HTERT RPE-1 (cell line): Measurements from ENCODE around the gene MAB21L4.

Experiments
- in situ Hi-C: fragments of 300-500 bp; cut with MboI; formaldehyde crosslinking; loops from 4 replicates; pipeline ENCODE4 v1.14.3; 2020; ENCODE audit warnings: low sequenced_read_pairs

MAB21L4 gene

DNA sequence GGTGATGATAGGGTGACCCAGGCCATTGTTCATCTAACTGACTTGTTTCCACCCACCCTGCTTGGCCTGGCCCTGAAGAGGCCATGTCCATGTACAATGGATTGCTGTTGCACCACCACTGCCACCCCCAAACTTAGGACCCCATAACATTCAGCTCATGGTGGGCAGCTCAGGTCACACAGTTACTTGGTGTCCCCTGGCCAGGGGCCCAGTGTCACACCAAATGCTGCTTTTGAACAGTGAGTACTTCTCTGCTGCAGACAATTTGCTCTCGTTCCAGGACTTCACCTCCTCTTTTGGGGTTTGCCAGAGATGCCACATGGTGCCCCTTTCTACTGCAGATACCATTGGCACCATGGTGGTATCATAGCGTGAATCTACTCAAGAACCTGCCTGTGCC is 11.7 kb downstream of the MAB21L4 start:
- in situ Hi-C loops: no loop called here

DNA sequence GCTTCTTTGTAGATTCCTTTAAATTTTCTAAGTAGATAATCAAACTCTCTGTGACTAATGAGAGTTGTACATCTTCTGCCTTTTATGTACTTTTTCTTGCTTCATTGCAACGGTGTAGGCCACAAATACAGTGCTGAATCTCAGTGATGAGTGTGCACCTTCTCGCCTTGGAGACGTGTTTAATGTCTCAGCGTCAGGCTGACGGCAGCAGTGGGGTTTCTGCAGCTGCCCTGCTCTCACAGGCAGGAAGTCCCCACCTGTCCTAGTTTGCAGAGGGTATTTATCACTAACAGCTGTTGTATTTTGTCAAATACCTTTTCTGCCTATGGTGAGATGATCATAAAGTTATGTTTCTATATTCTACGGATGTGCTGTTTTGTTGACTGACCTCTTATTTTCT is 14.0 kb downstream of the MAB21L4 start:
- in situ Hi-C loops: no loop called here

DNA sequence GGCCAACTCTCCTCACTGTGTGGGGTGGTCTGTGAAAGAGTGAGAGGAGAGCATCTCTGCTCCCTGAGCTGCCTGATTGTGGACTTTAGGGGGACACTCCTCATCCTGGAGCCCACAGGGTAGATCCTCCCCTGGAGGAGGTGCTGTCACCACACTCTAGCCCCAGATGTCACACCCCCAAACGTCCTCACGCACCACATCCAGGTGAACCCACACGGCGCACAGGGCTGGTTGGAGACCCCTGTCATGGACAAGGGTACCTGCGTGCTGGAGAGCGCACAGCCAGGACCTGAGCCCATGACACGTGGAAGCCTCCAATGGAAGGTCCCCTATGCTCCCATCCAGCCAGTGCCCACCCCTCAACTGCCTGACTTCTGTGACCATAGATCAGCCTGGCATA is 16.9 kb downstream of the MAB21L4 start:
- in situ Hi-C loops: no loop called here

DNA sequence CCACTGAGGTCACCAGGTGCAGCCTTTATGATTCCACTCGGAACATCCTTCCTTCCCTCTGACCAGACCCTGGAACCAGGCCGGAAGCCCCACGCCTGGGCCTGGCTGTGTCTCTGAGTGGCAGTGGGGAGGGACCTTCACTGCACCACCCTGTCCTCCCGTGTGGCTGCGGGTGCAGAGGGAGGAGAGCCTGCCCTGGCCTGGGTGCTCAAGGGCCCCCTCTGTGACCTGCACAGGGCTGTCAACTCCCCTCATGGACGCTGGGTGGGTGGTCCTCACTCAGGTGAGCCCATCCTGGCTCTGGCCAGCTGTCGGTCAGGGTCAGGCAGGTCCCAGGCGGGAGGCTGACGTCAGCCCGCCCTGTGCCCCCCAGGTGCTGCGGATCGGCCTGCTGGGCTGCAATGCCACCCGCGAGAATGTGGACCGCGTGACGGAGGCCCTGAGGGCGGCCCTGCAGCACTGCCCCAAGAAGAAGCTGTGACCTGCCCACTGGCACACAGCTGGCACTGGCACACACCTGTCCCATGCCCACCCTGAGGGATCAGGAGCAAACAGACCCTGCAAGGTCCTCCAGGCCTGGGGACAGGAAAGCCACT is 17.5 kb downstream of the MAB21L4 start:
- in situ Hi-C loops: no loop called here

DNA sequence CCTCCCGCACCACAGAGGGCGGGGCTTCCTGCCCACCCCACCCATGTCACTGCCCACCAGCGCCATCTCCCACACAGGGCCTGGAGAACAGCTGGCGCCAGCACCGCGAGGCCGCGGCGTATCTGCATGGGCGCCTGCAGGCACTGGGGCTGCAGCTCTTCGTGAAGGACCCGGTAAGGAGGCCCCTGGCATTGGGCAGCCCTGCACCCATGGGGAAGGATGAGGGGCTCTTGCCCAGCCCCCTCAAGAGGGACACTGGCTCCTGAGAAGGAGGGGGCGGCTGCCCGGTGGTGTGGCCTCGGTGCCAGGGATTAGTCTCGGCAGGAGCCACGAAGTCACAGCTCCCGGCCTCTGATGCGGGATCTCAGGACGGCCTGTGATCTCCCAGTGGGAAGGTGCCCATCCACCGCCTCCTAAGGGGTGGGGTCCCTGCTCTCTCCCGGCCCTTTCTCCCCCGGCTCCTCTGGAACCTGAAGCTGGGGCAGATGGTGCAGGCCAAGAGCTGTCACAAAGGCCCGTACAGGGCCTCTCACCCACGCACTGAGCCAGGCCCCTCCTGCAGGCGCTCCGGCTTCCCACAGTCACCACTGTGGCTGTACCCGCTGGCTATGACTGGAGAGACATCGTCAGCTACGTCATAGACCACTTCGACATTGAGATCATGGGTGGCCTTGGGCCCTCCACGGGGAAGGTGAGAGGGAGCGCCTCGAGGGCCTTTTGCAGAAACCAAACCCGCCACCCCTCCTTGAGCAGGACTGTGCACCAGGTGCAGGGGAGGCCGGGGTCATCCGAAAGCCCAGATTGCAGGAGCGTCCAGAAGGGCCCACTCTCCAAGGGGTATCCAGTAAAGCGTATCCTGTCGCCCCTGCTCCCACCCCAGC is 18.3 kb downstream of the MAB21L4 start:
- in situ Hi-C loops: no loop called here

DNA sequence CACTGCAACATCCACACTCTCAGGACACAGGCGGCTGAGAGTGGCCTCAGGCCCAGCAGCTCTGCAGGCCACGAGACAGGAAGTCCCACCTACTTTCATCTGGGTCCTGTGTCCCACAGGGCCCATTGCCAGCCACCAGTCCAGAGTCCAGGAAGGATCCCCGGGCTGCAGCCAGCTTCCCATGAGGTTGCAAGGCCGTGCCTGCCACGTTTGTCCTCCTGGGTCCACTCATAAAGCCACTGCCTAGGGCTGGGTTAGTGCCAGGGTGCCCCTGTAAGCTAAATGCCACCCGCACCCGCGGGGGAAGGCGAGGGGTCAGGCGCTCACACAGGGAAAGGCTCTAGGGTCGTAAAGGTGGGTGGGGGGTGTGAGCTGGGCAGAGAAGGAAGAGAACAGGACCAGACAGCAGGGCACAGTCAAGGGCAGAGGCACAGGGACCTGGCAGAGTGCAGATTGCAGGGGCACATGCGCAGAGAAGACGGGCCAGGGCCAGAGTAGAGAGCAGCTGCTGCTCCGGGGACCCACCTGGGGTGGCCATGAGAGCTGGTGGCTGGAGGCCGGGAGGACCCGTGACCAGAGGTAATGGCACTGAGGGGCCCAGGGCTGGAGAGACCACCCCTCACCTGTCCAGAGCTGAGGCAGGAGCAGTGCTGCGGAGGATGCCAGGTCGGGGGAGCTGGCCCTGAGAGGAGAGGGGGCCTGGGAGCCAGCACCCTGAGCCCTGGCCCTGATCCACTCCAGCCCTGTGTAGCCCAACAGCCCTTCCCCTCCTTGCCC is 19.3 kb downstream of the MAB21L4 start:
- in situ Hi-C loops: no loop called here

DNA sequence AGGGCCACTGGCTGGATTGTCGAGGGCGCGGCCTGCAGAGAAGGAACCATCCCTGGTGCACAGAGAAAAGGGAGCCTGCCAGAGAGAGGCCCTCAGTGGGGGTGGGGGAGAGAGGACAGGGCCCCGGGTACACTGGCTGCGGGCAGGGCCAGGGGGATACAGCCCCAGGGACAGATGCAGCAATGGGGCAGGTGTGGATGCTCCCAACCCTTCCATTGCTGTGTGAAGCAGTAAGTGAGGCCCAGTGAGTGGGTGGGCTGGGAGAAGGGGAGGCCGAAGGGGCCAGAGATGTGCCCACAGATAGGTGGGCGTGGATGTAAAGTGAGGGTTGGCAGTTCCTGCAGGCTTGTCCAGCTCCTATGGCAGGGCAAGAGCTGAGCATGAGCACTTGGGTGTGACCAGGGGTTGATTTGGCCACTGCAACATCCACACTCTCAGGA is 19.9 kb downstream of the MAB21L4 start:
- in situ Hi-C loops: no loop called here

DNA sequence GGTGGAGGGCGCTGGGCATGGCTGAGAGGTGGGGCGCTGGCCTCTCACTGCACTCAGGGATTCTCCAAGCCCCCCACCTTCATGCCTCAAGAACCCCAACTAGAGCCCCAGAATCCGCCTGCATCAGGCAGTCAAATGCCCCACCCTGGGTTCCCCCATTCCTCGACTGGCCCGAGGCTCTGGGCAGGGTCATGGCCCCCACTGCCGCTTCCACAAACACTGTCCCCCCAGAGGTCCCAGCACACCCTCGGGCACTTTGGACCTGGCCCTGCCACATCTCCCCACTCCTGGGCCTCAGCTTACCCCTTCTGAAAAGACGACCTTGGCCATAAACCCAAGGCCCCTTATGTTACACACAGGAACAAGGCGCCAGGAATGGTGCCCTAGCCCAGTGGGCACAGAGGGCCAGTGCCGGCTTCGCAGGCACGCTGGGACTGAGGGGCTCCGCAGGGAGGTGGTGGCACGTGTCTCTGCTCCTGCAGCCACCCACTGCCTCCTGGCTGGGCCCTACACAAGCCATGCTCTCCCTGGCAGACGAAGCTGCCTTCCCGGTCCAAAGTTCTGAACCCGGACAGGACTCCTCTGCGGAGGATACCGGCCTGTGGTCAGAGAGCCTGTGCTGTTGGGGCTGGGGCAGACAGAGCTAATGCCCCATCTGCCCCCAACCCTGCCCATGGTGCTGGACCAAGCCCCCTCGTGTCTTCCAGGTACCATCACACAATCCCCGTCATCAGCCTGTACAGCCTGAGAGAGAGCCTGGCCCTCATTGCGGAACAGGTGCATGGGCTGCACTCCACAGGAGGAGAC is 20.5 kb downstream of the MAB21L4 start:
- in situ Hi-C loops: no loop called here

DNA sequence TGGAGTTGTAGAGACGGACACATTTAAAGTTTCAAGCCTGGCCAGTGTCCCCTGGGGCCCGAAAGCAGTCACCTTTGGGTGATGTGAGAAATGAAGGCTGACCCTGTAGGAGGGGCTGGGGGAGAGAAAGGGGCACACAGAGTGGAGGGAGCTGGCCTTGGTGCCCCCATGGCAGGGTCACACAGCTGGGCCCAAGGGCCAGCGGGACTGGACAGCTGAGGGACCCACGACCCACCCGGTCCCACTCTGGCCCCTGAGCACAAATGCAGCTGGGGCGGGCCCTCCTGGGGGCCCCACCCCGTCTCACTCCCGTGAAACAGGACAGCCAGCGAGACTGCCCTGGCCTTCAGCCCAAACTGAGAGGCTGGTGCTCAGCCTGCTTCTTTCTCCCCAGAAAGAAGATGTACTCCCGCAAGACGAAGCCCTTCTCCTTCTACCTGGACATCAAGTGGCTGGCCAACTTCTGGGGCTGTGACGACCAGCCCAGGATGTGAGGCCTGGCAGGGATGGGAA is 21.2 kb downstream of the MAB21L4 start:
- in situ Hi-C loops: no loop called here

DNA sequence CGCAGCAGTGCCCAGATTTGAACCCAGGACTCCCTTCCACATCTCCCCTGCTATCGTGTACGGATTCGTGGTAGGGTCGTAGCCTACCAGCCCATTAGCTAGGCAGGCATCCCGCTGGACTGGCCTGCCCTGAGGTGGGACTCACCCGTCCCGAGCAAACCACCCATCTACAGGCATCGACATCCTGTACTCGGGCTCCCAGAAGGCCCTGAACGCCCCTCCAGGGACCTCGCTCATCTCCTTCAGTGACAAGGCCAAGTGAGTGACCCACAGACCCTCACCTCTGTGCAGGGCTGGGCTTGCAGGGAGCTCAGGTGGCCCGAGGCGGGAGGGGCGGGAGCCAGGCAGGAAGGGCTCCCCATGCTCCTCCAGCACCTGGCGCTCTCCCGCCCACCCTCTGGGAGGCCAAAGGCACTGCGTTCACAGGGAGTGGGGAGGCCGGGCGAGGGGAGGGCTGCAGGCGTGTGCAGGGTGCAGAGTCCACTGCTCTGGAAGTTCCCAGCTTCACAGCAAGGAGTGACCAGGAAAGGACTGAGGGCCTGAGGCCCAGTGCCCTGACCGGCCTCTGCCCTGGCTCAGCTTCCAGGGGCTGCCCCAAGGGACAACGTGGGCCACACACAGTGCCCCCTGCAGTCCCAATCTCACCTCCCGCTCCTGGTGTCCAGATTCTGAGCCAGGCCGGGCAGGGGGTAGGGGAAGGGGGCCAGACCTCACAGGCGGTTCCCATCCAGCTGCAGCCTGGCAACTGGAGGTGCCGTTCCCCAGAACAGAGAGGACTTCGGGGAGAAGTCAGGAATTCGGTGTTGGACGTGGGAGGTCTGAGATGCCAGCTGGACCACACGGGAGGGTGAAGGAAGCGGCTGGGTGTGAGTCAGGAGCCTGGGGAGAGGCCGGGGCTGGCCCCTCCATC is 21.9 kb downstream of the MAB21L4 start:
- in situ Hi-C loops: no loop called here

DNA sequence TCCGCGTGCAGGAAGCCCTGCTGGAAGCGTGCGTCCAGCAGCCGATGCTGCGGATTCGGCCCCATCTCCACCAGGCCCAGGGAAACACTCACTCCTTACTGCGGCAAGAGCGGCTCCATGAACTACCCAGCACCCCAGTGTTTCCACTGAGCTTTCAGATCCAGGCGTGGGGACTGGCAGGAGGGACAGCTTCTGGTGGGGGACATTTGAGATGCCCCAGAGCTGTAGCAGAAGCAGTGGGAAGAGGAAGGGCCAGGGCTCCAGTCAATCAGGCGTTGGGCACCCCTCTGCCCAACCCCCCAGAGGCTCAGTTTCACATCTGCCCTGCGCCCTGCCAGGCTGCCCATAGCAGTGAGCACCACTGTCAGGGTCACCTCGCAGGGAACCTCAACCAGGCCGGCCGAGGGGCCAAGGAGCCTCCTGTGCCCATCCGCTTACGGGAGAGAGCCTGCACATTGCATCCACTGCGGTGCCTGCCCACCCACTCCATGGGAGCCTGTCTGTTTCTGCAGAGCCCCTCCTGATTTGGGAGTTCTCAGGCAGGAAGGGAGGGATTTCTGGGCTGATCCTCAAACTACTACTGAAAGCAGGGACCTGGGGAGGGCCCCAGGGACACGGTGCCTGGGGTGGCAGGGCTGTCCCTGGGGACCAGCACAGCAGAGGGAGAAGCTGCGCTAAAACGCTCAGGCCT is 22.7 kb downstream of the MAB21L4 start:
- in situ Hi-C loops: no loop called here

DNA sequence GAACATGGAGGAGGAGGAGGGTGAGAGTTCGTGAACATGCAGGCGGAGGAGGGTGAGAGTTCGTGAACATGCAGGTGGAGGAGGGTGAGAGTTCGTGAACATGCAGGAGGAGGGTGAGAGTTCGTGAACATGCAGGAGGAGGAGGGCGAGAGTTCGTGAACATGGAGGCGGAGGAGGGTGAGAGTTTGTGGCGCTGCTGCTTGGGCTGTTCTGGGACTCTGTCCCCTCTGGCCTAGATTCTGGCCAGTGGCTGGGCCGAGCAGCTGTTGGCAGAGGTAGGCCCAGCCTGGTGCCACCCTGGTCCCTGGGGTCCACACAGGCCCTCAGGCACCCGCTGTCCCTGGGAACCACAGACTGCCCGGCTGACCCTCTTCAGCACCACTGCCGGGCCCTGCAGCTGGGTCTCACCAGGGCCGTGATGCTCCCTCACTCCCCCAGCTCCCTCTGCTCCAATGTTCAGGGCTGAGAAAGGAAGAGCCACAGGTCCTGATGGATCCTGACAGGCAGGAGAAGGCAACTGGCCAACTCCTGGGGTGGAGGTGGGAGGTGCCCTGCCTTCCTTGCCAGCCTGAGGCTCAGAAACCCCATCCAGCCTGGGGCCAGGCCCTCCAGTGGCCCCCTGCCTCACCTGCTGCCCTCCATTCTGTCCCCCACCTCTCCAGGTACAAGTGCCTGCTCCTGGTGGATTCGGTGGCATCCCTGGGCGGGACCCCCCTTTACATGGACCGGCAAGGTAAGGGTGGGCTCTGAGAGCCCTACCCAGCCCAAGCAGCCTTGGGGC is 23.4 kb downstream of the MAB21L4 start:
- in situ Hi-C loops: no loop called here

DNA sequence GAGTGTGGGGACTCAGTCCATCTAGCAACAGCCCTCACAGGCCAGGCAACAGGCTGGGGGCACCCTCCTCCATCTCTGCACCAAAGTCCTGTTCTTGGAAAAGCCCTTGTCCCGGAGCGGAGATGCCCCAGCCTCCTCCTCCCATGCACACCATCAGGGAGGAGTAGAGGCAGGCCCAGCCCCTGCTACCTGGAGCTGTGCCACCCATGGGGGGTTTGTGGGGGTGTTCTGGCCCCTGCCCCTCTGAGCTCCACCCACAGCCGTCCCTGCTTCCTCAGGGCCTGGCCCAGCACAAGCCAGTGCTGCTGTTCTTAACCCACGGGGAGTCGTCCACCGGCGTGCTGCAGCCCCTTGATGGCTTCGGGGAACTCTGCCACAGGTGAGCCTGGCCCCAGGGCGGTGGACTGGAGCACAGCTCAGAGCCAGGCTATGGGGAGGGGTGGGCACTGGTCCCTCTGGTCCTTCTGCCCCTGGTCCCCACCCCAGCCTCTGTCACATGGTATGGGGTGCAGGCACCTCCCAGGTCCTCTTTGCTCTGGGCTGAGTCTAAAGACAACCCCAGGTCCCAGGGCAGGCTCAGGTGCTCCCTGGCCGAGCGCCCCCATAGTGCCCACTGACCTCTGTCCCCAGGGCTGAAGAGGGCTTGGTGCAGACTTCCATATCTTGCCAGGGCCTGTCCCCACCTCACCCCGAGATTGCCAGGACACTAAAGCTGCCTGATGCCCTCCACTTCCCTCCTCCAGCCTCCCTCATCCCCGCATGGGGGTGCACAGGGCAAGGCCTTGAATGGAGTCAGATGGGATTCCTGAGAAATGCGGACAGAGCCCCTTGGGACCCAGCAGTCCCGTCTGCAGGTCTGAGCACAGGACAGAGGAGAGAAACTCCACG is 24.6 kb downstream of the MAB21L4 start:
- in situ Hi-C loops: no loop called here

DNA sequence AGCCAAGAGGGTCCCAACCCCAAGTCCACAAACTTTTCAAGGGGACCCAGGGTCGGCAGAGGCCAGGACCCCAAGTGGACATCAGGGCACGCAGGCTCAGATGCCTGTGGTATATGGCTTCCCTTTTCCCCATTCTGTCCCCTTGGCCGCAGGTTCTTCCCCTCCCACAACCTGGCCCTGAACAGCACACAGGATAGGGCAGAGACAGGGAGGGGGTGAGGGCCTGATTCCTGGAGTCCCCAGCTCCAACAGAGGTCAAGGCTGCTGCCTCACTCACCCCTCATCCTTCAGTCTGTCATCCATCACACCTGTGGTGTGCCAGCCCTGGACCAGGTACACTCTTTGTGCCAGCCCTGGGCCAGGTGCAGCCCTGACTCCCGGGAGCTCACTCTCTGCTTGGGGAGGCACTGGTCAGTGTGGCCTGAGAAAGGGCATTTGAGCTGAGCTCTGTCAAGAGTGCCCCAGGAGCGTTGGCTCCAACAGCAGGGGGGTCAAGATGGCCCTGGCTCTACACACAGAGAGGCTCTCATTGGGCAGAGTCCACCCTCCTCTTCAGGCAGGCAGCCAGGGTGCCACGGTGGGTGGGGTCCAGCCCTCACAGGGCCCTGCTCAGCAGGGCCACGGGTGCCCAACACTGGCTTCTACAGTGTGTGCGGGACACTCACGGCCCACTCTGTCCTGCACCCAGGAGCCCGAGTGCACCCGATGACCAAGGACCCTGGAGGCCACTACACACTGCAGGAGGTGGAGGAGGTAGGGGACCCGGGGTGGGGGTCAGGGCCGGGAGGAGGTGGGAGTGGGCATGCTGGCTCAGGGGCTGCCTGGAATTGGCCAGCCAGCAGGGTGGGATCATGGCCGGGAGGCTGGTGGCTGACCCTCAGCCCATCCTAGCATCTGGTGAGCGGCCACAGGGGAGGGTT is 25.7 kb downstream of the MAB21L4 start:
- in situ Hi-C loops: no loop called here

DNA sequence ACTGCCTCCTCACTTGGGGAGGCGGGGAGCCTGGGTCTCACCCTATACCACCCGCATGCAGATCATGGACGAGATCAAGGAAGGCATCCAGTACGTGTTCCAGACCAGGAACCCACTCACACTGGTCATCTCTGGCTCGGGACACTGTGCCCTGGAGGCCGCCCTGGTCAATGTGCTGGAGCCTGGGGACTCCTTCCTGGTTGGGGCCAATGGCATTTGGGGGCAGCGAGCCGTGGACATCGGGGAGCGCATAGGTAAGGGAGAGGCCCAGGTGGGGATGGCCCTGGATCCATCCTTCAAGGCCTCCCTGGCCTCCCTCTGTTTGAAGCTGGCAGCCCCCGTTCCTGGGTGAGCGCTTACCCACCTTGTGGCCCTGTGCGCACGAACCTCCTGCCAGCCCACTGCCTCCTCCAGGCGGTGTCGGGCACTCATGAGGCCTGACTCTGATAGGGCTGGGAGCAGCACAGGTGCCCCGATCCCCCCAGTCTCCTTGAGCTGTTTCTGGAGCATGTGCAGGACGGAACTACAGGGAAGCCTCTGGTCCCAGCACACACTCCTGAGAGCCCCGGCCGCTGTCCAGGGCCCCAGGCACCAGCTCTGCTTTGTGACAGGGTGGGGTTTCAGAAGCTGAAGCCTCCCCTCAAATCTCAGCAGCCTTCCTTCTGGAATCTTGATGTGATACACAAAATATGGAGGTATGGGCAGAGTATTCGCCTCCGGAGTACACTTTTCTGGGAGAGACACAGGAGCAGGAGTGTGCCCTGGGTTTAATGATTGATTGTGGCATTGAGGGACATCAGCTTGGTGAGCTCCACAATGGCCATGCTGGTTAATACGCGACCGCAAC is 26.6 kb downstream of the MAB21L4 start:
- in situ Hi-C loops: no loop called here
